OCI-LY3 (cell line): Measurements from ENCODE around the gene SLC25A6.
"Not testable (repeated sequence)": the region's sequence is repeated elsewhere in the genome, so short reads cannot be mapped to it uniquely, and the experiment has no call there.

ENCODE experiments used
- H2AFZ ChIP-seq: fragments of 200-600, 300-600 bp; shearing (Covaris generic); 2 replicates; pipeline ENCODE4 v1.6.0; 2014; ENCODE audit warnings: antibody characterized with exemption, low read depth, low read length
- H3K27ac ChIP-seq: fragments of 200-600, 300-600 bp; sonication (generic); 2 replicates; pipeline ENCODE4 v1.5.1; 2014; ENCODE audit warnings: mild to moderate bottlenecking, low read length, moderate library complexity, mixed read lengths
- H3K27me3 ChIP-seq: fragments of 200-600, 300-600 bp; sonication (generic); 2 replicates; pipeline ENCODE4 v1.6.1; 2014; ENCODE audit warnings: low read depth, low read length, mixed read lengths
- H3K36me3 ChIP-seq: fragments of 200-600, 300-600 bp; sonication (generic); replicated peaks from 2 replicates; pipeline ENCODE3; 2014; ENCODE audit warnings: low read depth, low read length, mixed read lengths
- H3K4me1 ChIP-seq: fragments of 300-600, 200-600 bp; sonication (generic); 2 replicates; pipeline ENCODE4 v1.6.1; 2014; ENCODE audit warnings: low read length, mixed read lengths
- H3K4me2 ChIP-seq: fragments of 200-600, 300-600 bp; sonication (generic); 2 replicates; pipeline ENCODE4 v1.6.1; 2014; ENCODE audit warnings: low read length, mixed read lengths
- H3K4me3 ChIP-seq: fragments of 300-600, 200-600 bp; sonication (generic); 2 replicates; pipeline ENCODE4 v1.5.1; 2014; ENCODE audit warnings: antibody characterized with exemption, mild to moderate bottlenecking, low read length, moderate library complexity
- H3K79me2 ChIP-seq: fragments of 300-600, 200-600 bp; shearing (Covaris generic); 2 replicates; pipeline ENCODE4 v1.6.1; 2014; ENCODE audit warnings: mild to moderate bottlenecking, low read length, mixed read lengths
- H3K9ac ChIP-seq: fragments of 300-600, 200-600 bp; shearing (Covaris generic); 2 replicates; pipeline ENCODE4 v1.6.0; 2014; ENCODE audit warnings: mild to moderate bottlenecking, low read length, moderate library complexity
- H3K9me3 ChIP-seq: fragments of 200-600, 300-600 bp; shearing (Covaris generic); 2 replicates; pipeline ENCODE4 v1.6.1; 2014; ENCODE audit warnings: low read length, mixed read lengths; ENCODE audit not compliant: insufficient read depth
- H4K20me1 ChIP-seq: fragments of 200-600, 300-600 bp; sonication (generic); 2 replicates; pipeline ENCODE4 v1.6.1; 2016; ENCODE audit warnings: low read length, mixed read lengths; ENCODE audit not compliant: insufficient read depth
- EZH2phosphoT487 ChIP-seq: fragments of 200-600 bp; shearing (Covaris generic); IDR thresholded peaks from 2 replicates; pipeline ENCODE4 v1.6.1; 2018; ENCODE audit warnings: antibody characterized with exemption, mixed run types, low read depth
- TF ChIP-seq, protein P1 (sequence below): fragments of 200-600, 300-600 bp; sonication (generic); IDR thresholded peaks from 2 replicates; pipeline ENCODE4 v1.5.1; 2014; ENCODE audit warnings: antibody characterized with exemption, low read length, low read depth

Gene SLC25A6

GRCh38 chrX:1433646-1434357 is 41.9 kb upstream of the SLC25A6 start:
- H2AFZ ChIP-seq: no peak overlapping the region
- no peaks in the 10 kb centered on the region for H3K27me3 ChIP-seq
- H3K9me3 ChIP-seq: no peaks in the 10 kb centered on the region
- H3K27ac ChIP-seq: no peak overlapping the region
- H4K20me1 ChIP-seq: no peaks in the 10 kb centered on the region
- TF ChIP-seq EZH2phosphoT487: no peak
- TF ChIP-seq, protein P1, sequence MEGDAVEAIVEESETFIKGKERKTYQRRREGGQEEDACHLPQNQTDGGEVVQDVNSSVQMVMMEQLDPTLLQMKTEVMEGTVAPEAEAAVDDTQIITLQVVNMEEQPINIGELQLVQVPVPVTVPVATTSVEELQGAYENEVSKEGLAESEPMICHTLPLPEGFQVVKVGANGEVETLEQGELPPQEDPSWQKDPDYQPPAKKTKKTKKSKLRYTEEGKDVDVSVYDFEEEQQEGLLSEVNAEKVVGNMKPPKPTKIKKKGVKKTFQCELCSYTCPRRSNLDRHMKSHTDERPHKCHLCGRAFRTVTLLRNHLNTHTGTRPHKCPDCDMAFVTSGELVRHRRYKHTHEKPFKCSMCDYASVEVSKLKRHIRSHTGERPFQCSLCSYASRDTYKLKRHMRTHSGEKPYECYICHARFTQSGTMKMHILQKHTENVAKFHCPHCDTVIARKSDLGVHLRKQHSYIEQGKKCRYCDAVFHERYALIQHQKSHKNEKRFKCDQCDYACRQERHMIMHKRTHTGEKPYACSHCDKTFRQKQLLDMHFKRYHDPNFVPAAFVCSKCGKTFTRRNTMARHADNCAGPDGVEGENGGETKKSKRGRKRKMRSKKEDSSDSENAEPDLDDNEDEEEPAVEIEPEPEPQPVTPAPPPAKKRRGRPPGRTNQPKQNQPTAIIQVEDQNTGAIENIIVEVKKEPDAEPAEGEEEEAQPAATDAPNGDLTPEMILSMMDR: no peak
- H3K4me1 ChIP-seq: no peaks in the 10 kb centered on the region
- H3K79me2 ChIP-seq: 0 out of 2 replicates have a peak, but pooled peaks cover 4% of the 10 kb centered on the region
- H3K4me2 ChIP-seq: no peak overlapping the region
- H3K4me3 ChIP-seq: no peak overlapping the region
- peaks cover 57% of the 10 kb centered on the region for H3K36me3 ChIP-seq
- no peak overlapping the region for H3K9ac ChIP-seq

GRCh38 chrX:1430451-1430850 is 38.5 kb upstream of the SLC25A6 start:
- Histone ChIP-seq H4K20me1 (no peaks in the 10 kb centered on the region), H3K4me1 (no peaks in the 10 kb centered on the region), H2AFZ (no peak overlapping the region), H3K27ac (no peak overlapping the region), H3K27me3 (no peaks in the 10 kb centered on the region), H3K79me2 (no peaks in the 10 kb centered on the region), H3K36me3 (peaks cover 57% of the 10 kb centered on the region), H3K9me3 (no peaks in the 10 kb centered on the region), H3K4me2 (no peak overlapping the region), H3K4me3 (no peak overlapping the region), H3K9ac (no peak overlapping the region)
- no peak for TF ChIP-seq EZH2phosphoT487
- TF ChIP-seq, protein P1: no peak

GRCh38 chrX:1427756-1428155 is 35.8 kb upstream of the SLC25A6 start:
- H3K9ac ChIP-seq: no peak overlapping the region
- no peak overlapping the region for H2AFZ ChIP-seq
- peaks cover 67% of the 10 kb centered on the region for H3K36me3 ChIP-seq
- H3K9me3 ChIP-seq: peaks cover 5% of the 10 kb centered on the region; the same call in 1 of the 2 replicates
- no peaks in the 10 kb centered on the region for H3K27me3 ChIP-seq
- no peaks in the 10 kb centered on the region for H3K79me2 ChIP-seq
- H4K20me1 ChIP-seq: no peaks in the 10 kb centered on the region
- H3K27ac ChIP-seq: no peak overlapping the region
- no peak overlapping the region for H3K4me2 ChIP-seq
- H3K4me1 ChIP-seq: no peaks in the 10 kb centered on the region
- TF ChIP-seq EZH2phosphoT487: no peak
- TF ChIP-seq, protein P1: no peak
- H3K4me3 ChIP-seq: no peak overlapping the region

DNA sequence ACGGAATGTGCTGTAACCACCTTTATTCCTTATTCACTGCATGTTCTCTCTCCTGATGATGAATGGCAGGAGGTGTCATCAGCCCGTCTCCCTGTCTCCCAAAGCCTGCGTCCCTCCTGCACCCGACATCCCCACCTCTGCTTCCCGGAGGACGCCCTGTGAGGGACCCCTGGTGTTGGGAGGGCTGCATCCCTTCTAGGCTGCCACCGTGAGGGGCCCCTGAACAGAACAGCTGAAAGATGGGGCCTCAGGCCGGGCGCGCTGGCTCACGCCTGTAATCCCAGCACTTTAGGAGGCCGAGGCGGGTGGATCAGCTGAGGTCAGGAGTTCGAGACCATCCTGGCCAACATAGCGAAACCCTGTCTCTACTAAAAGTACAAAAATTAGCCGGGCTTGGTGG is 34.4 kb upstream of the SLC25A6 start:
- not testable (repeated sequence) for H3K4me2 ChIP-seq, H3K4me1 ChIP-seq, H4K20me1 ChIP-seq, H3K9ac ChIP-seq, H3K27ac ChIP-seq, H3K4me3 ChIP-seq, H2AFZ ChIP-seq, H3K27me3 ChIP-seq, H3K79me2 ChIP-seq
- H3K9me3 ChIP-seq: peaks cover 19% of the 10 kb centered on the region
- peaks cover 75% of the 10 kb centered on the region for H3K36me3 ChIP-seq
